Measurements from ENCODE around the gene KDSR. TPM values are rescaled to one million over a fixed set of nuclear protein-coding genes. Genes with fewer than 3 reads are reported as not detected.

KDSR gene
- total RNA-seq, 1 experiment from 2014 or later = 29.8 TPM

GRCh38 chr18:63373161-63373560, 6.2 kb upstream of the KDSR start:
- Histone ChIP-seq H3K9me3 (ENCODE audit: control insufficient read depth, insufficient read depth, low read depth, low read length) (no peaks in the 10 kb centered on the region), H3K36me3 (ENCODE audit: control insufficient read depth, insufficient read depth, low read length) (no peaks in the 10 kb centered on the region), H3K27me3 (ENCODE audit: control insufficient read depth, insufficient read depth, low read length) (no peaks in the 10 kb centered on the region), H3K27ac (ENCODE audit: low read length) (no peak overlapping the region), H3K4me3 (ENCODE audit: low read depth in 2 of 2, low read length in 2 of 2) (no peak overlapping the region), H3K4me1 (ENCODE audit: control insufficient read depth, insufficient read depth, low read length) (no peaks in the 10 kb centered on the region)
- no TSS peak for BruUV-seq (replicated peaks)
- CTCF ChIA-PET = no interaction called here
- POLR2A ChIA-PET = no interaction called here
- intact Hi-C loops (cut with micrococcal nuclease; ENCODE audit: unreplicated experiment) (no loop called here), in situ Hi-C loops (cut with HindIII; ENCODE audit: low pct_unique_long_range_greater_than_20kb, low sequenced_read_pairs) (no loop called here)
- DNase-seq (ENCODE audit: low read depth, low spot score) (no peak), ATAC-seq (no peak)
- TF ChIP-seq SIN3A (IDR thresholded peaks at IDR 0.05; ENCODE audit: borderline replicate concordance, insufficient read depth, low read depth, low read length) (no peak), TCF7L2 (IDR thresholded peaks at IDR 0.05; ENCODE audit: low read depth, low read length) (no peak), CTCF (IDR thresholded peaks at IDR 0.05) (no peak)

GRCh38 chr18:63368611-63369010, 1.6 kb upstream of the KDSR start:
- Histone ChIP-seq H3K4me1 (ENCODE audit: control insufficient read depth, insufficient read depth, low read length) (peaks cover 4% of the 10 kb centered on the region), H3K9me3 (ENCODE audit: control insufficient read depth, insufficient read depth, low read depth, low read length) (no peaks in the 10 kb centered on the region), H3K36me3 (ENCODE audit: control insufficient read depth, insufficient read depth, low read length) (peaks cover 2% of the 10 kb centered on the region; the same call in 1 of the 2 replicates), H3K27me3 (ENCODE audit: control insufficient read depth, insufficient read depth, low read length) (no peaks in the 10 kb centered on the region), H3K27ac (ENCODE audit: low read length) (no peak overlapping the region), H3K4me3 (ENCODE audit: low read depth in 2 of 2, low read length in 2 of 2) (peak overlapping the region in 1 of 2 experiments; percentile 87; a peak in 2 of 4 replicates)
- intact Hi-C loops (cut with micrococcal nuclease; ENCODE audit: unreplicated experiment) = no loop called here
- ChIA-PET POLR2A (no interaction called here), CTCF (no interaction called here)
- no peak for DNase-seq (ENCODE audit: low read depth, low spot score)
- no peak for ATAC-seq
- in situ Hi-C loops (cut with HindIII; ENCODE audit: low pct_unique_long_range_greater_than_20kb, low sequenced_read_pairs) = no loop called here
- no TSS peak for BruUV-seq (replicated peaks)
- no peak for TF ChIP-seq POLR2AphosphoS5 (IDR thresholded peaks at IDR 0.05; ENCODE audit: low read depth, low read length)

- H3K9me3 ChIP-seq (ENCODE audit: control insufficient read depth, insufficient read depth, low read depth, low read length) = no peaks in the 10 kb centered on the region
- peaks cover 2% of the 10 kb centered on the region; the same call in 1 of the 2 replicates for H3K36me3 ChIP-seq (ENCODE audit: control insufficient read depth, insufficient read depth, low read length)
- CTCF ChIA-PET = interaction anchor here (0.6 to 1.1 kb wide), 2 partner anchors 15 to 72 kb away, joined by 3 read pairs; no protein-coding TSS in a partner anchor
- ATAC-seq = peak; percentile 58
- TF ChIP-seq CTCF (IDR thresholded peaks at IDR 0.05) (no peak), REST (IDR thresholded peaks at IDR 0.05; ENCODE audit: insufficient read depth in 1 of 2, low read depth in 2 of 2, low read length in 1 of 2) (no peak), POLR2AphosphoS5 (IDR thresholded peaks at IDR 0.05; ENCODE audit: low read depth, low read length) (no peak), SIN3A (IDR thresholded peaks at IDR 0.05; ENCODE audit: borderline replicate concordance, insufficient read depth, low read depth, low read length) (no peak), TCF7L2 (IDR thresholded peaks at IDR 0.05; ENCODE audit: low read depth, low read length) (no peak)
- no TSS peak for BruUV-seq (replicated peaks)
- peaks cover 4% of the 10 kb centered on the region for H3K4me1 ChIP-seq (ENCODE audit: control insufficient read depth, insufficient read depth, low read length)
- intact Hi-C loops (cut with micrococcal nuclease; ENCODE audit: unreplicated experiment) (no loop called here), in situ Hi-C loops (cut with HindIII; ENCODE audit: low pct_unique_long_range_greater_than_20kb, low sequenced_read_pairs) (no loop called here)
- POLR2A ChIA-PET = no interaction called here
- H3K27ac ChIP-seq (ENCODE audit: low read length) = peak overlapping the region; percentile 23
- peak overlapping the region; percentile 86 to 87 for H3K4me3 ChIP-seq (ENCODE audit: low read depth in 2 of 2, low read length in 2 of 2)
- no peak for DNase-seq (ENCODE audit: low read depth, low spot score)
- H3K27me3 ChIP-seq (ENCODE audit: control insufficient read depth, insufficient read depth, low read length) = no peaks in the 10 kb centered on the region
Observed at GRCh38 chr18:63366213-63367052, 573 bp downstream of the KDSR start.
